Measurements from ENCODE around the gene SPARC. TPM values are rescaled to one million over a fixed set of nuclear protein-coding genes. Genes with fewer than 3 reads are reported as not detected.

SPARC gene
- total RNA-seq, 1 experiment from 2014 or later = 320 TPM

DNA sequence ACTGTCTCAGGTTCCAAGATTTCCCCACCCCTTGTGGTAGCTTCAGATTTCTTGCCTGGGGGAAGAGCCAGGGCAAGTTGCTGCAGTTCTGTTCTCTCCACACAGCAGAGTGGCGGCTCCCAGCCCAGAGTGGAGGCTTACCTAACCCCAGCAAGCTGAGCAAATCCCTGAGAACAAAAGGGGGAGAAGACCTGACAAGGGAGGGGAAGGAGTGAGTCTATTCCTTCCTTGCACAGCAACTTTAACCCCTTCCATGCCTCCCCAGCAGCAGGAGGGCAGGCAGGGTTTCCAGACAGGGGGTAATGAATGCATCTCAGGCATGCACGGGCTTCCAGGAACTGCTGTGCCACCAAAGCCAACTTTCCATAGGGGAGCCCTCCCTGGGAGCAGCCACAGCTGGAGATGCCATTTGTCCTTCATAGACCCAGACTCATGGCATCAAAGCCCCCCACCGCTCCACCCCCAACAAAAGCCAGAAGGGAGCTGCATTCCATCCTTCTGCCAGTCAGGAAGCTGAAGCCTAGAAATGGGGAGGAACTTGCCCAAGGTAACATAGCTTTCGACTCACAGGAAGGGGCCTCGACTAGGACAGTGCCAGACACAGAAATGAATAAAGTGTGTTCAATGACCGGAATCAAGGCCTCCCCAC lies 66.8 kb downstream of the SPARC start:
- H3K4me1 Mint-ChIP-seq = peaks cover 54% of the 10 kb centered on the region in 2 experiments
- H3K27me3 ChIP-seq (ENCODE audit: insufficient read depth, low read length) = no peaks in the 10 kb centered on the region
- no peak overlapping the region for H3K27ac ChIP-seq (ENCODE audit: insufficient read length, low read depth, low read length)
- H3K27ac Mint-ChIP-seq = peak overlapping the region in 2 of 3 experiments; percentile 14 to 81; a peak in 3 of 7 replicates
- H2BK120ac ChIP-seq (ENCODE audit: low read depth, low read length, poor library complexity, severe bottlenecking) = no peak overlapping the region
- H3K27me3 Mint-ChIP-seq (ENCODE audit: low read depth) = peaks cover 1% of the 10 kb centered on the region; the same call in 1 of the 2 replicates
- H4K20me1 ChIP-seq (ENCODE audit: control insufficient read depth, insufficient read depth, insufficient read length) = no peaks in the 10 kb centered on the region
- H3K56ac ChIP-seq (ENCODE audit: insufficient read length, low read depth, low read length) = no peak overlapping the region
- H3K4me1 ChIP-seq (ENCODE audit: insufficient read depth, low read length) = peaks cover 9% of the 10 kb centered on the region; the same call in 1 of the 2 replicates
- H3K79me2 ChIP-seq (ENCODE audit: insufficient read depth, low read length) = no peaks in the 10 kb centered on the region
- H2BK5ac ChIP-seq (ENCODE audit: insufficient read length, low read length) = no peak overlapping the region
- no peak overlapping the region for H3K14ac ChIP-seq (ENCODE audit: insufficient read depth, low read length)
- no peaks in the 10 kb centered on the region for H3K23me2 ChIP-seq (ENCODE audit: insufficient read length, low read depth, low read length, poor library complexity, severe bottlenecking)
- no peak overlapping the region for H2BK12ac ChIP-seq (ENCODE audit: insufficient read length, low read depth, low read length)
- no peak overlapping the region for H4K5ac ChIP-seq (ENCODE audit: insufficient read length, low read depth, low read length)
- no peak overlapping the region for H2BK15ac ChIP-seq (ENCODE audit: low read depth, low read length)
- H3K36me3 Mint-ChIP-seq (ENCODE audit: insufficient read depth in 1 of 3, low read depth in 3 of 3) = no peaks in the 10 kb centered on the region
- no peak overlapping the region for H2BK20ac ChIP-seq (ENCODE audit: low read depth, low read length, poor library complexity, severe bottlenecking)
- no peak overlapping the region for H3K4me2 ChIP-seq (ENCODE audit: insufficient read depth, insufficient read length, low read length)
- no peak overlapping the region for H3K9ac ChIP-seq (ENCODE audit: extremely low read depth, insufficient read length, low read length)
- no peak overlapping the region for H3K18ac ChIP-seq (ENCODE audit: insufficient read length, low read depth, low read length)
- H3K79me1 ChIP-seq (ENCODE audit: insufficient read depth, low read depth, low read length, poor library complexity, severe bottlenecking) = no peaks in the 10 kb centered on the region
- TF ChIP-seq, protein P1, sequence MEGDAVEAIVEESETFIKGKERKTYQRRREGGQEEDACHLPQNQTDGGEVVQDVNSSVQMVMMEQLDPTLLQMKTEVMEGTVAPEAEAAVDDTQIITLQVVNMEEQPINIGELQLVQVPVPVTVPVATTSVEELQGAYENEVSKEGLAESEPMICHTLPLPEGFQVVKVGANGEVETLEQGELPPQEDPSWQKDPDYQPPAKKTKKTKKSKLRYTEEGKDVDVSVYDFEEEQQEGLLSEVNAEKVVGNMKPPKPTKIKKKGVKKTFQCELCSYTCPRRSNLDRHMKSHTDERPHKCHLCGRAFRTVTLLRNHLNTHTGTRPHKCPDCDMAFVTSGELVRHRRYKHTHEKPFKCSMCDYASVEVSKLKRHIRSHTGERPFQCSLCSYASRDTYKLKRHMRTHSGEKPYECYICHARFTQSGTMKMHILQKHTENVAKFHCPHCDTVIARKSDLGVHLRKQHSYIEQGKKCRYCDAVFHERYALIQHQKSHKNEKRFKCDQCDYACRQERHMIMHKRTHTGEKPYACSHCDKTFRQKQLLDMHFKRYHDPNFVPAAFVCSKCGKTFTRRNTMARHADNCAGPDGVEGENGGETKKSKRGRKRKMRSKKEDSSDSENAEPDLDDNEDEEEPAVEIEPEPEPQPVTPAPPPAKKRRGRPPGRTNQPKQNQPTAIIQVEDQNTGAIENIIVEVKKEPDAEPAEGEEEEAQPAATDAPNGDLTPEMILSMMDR (conservative IDR thresholded peaks at IDR 0.05) = no peak
- no peak overlapping the region for H3K4me3 Mint-ChIP-seq
- no peak overlapping the region for H3K23ac ChIP-seq (ENCODE audit: insufficient read length, low read depth, low read length)
- H3K9me3 Mint-ChIP-seq = no peaks in the 10 kb centered on the region
- H2AFZ ChIP-seq (ENCODE audit: low read length) = no peak overlapping the region
- H2AK5ac ChIP-seq (ENCODE audit: insufficient read length, low read length) = no peak overlapping the region
- no peak overlapping the region for H3T11ph ChIP-seq (ENCODE audit: low read length)
- no peak overlapping the region for H4K8ac ChIP-seq (replicated peaks; ENCODE audit: insufficient read length, low read depth, low read length)
- no CpG with 5 or more reads among the region's 6 CpGs for WGBS (ENCODE audit: extremely low coverage, insufficient read length, low lambda C conversion rate)
- no peak overlapping the region for H3K4ac ChIP-seq (ENCODE audit: low read depth, low read length)
- no peaks in the 10 kb centered on the region for H3K9me3 ChIP-seq (ENCODE audit: control insufficient read depth, low read depth, low read length)
- peak; percentile 73 for DNase-seq
- H4K91ac ChIP-seq (ENCODE audit: insufficient read length, low read depth, low read length) = no peak overlapping the region

Data from H9 (cell line).